GM19238 (cell line): ENCODE measurements around the gene PCDHA8.
"Not testable (repeated sequence)": the region's sequence is repeated elsewhere in the genome, so short reads cannot be mapped to it uniquely, and the experiment has no call there.

Experiments used
- DNase-seq: peaks from one replicate; pipeline ENCODE4 v3.0.0; 2011; ENCODE audit warnings: low spot score; ENCODE audit not compliant: insufficient read length

PCDHA8 gene

GRCh38 chr5:140829511-140830501, 11.2 kb upstream of the PCDHA8 start:
- not testable (repeated sequence) for DNase-seq

GRCh38 chr5:140833993-140834392, 7.0 kb upstream of the PCDHA8 start, which contains the start of gene PCDHA7:
TSS of gene PCDHA7 (plus strand) at chr5:140834269. CDS start at chr5:140834384, 115 bp downstream.
- no peak for DNase-seq

GRCh38 chr5:140834439-140835008, 6.5 kb upstream of the PCDHA8 start:
- DNase-seq = not testable (repeated sequence)

- no peak for DNase-seq
Measured at GRCh38 chr5:140835622-140836510, 5.1 kb upstream of the PCDHA8 start.

- DNase-seq = no peak
Measured at GRCh38 chr5:140842798-140843733, 2.1 kb downstream of the PCDHA8 start.

GRCh38 chr5:140848139-140849102, 7.4 kb downstream of the PCDHA8 start, which contains the start of gene PCDHA9:
TSS of gene PCDHA9 (plus strand) at chr5:140848382. CDS start at chr5:140848496, 114 bp downstream.
- DNase-seq = not testable (repeated sequence)

GRCh38 chr5:140849831-140850634, 9.0 kb downstream of the PCDHA8 start:
- not testable (repeated sequence) for DNase-seq

GRCh38 chr5:140855772-140856674, 15.0 kb downstream of the PCDHA8 start, which contains the start of gene PCDHA10:
TSS of gene PCDHA10 (plus strand) at chr5:140855897. CDS start at chr5:140856049, 152 bp downstream.
- DNase-seq = no peak

GRCh38 chr5:140857177-140857986, 16.4 kb downstream of the PCDHA8 start:
- no peak for DNase-seq

- DNase-seq = no peak
Measured at GRCh38 chr5:140857987-140858240, 16.9 kb downstream of the PCDHA8 start.

- no peak for DNase-seq
Measured at GRCh38 chr5:140862441-140863295, 21.7 kb downstream of the PCDHA8 start.

- DNase-seq = no peak
Measured at GRCh38 chr5:140868721-140869554, 28.0 kb downstream of the PCDHA8 start, which contains the start of gene PCDHA11. TSS of gene PCDHA11 (plus strand) at chr5:140868957. CDS start at chr5:140869104, 147 bp downstream.

GRCh38 chr5:140869555-140869886, 28.5 kb downstream of the PCDHA8 start:
- no peak for DNase-seq
